ENCODE measurements around the gene NPAS2.

Gene NPAS2

DNA sequence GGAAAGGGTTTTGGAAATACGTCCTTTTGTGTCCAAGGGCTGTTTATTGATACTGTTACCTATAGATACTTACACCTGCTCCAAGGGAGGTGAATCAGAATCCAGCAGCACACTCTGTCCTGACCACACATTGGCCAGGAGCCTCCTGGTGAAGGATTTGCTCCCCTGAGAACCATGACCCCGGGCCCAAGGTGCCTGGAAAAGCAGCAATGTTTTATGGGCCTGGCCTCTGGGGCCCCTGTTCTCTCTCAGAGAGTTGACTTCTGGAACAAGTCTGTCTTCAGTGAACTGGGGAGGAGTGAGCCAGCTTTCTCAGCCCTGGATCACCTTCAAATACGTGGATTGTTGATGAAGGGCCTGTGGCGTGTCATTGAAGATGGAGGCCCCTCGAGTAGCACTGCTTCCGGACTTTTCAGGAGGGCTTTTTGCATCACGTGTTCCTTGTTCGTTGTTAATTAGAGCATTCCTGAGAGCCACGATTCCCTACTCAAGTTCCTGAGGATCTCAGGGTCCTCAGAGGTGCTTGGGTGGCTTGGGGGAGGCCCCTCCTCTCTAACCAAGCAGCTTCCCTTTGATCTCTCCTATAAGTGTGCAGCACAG is 103.6 kb downstream of the NPAS2 start:
- no peak for DNase-seq

DNA sequence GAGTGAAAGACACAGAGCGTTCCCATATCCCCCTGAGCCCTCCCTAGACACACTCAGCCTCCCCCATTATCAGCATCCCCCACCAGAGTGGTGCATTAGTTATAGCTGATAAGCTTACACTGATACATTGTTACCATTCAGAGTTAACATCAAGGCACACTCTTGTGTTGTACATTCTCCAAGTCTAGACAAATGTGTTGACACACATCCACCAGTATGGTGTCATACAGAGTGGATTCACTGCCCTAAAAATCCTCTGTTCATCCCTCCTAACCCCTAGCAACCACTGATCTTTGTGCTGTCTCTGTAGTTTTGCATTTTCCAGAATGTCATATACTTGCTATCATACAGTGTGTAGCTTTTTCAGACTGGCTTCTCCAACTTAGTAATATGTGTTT is 104.2 kb downstream of the NPAS2 start:
- DNase-seq = no peak

DNA sequence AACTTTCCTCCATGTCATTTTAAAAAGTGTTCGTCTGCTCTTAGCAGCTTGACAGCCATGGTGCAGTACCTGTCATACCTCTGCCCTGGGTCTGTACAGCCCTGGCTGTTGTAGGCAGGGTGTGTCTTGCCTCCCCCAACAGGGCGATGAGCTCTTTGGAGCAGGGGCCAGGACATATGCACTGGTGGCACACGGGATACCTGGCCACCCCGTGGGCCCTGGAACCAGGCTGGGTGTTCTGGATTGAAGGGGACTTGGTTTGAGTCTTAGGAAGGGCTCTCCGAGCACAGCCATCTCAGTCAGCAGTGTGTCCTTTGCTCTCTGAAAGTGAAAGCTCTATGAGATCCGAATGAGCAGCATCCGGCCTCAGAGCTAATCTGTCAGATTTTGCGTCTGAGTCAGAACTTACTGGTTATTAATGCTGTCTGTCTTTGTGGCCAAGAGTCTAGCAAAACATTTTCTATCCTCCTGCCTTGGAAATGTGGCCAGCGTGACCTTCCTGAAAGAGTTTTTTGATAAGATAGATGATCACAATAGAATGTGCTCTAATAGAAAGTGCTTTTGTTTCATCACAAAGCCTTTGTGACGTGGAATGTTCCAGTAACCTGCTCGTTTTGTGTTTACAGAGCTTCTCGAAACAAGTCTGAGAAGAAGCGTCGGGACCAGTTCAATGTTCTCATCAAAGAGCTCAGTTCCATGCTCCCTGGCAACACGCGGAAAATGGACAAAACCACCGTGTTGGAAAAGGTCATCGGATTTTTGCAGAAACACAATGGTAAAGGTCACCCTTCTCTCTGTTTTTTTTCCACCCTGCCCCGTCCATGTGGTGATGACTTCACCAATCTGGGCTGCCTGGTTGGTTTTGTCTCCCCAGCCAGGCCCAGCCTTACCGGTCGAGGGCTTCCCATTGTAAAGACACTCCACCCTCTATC is 104.8 kb downstream of the NPAS2 start:
- no peak for DNase-seq

DNA sequence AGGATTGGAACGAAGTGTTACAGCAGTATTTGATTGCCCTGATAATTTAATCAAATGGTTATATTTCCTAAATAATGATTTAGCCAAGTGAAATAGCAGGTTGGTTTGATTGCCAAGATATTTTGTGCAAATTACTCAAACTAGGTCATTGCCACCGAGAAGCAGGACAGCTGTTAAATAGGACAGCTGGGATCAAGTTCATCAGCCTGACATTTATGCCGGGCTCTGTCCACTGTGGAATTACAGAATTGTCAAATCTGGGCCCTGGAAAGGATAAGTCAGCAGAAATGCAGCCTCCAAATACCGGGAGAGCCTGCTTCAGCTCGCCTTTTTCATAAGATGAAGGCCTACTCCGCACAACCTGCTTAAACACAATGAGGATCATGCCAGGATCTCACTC is 108.3 kb downstream of the NPAS2 start:
- DNase-seq = no peak

DNA sequence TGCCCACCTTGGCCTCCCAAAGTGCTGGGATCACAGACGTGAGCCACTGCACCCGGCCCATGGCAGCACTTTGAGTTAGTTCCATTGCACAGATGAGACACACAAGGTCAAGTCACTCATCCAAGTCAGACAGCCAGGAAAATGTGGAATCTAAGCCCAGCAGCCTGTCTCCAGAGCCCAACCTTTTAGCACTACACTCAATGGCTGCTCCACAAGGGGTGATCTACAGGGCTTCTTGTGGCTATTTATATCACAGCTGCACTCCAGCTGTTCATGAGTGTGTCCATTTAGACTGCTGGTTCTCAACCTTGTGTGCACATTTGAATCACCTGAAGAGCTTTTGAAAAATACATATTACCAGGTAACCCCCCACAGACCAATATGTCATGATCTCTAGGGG is 109.2 kb downstream of the NPAS2 start:
- no peak for DNase-seq

DNA sequence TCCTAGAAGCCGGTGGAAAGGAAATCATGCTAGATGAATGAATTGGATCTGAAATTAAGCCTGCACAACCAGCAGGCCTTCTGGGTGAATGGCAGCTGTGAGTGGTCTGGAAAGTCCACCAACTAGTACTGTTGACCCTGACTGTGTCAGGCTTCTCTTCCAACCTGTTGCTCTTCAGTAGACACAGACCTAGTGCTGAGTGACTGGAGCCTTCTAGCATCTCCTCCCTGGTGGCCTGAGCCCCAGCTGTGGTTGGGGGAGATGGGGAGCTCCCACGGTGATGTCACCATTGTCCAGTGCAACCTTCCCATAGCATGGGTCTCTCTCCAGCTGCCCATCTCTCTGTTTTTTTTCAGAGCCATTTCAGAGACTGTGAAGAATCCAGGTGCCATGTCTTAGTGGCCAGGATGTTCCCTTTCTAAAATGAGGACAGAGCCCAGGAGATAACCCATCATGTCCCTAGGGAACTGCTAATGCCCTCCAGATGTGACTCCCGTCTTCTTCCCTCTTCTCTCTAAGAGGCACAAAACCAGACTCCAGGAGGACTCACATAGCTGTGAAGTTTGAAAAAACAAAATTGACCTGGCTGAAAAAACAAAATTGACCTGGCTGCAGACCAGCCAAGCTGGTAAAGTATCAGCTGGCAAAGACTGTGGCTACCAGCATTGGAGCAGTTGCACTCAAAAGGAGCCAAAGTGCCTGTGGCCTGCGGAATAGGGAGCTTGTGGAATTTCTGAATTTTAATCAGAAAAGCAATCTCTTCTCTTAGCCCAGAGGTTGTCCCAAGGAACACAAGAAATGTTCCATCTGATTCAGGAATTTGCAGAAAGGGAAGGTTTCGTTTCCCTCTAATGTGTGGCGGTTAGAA is 114.8 kb downstream of the NPAS2 start:
- DNase-seq = no peak

DNA sequence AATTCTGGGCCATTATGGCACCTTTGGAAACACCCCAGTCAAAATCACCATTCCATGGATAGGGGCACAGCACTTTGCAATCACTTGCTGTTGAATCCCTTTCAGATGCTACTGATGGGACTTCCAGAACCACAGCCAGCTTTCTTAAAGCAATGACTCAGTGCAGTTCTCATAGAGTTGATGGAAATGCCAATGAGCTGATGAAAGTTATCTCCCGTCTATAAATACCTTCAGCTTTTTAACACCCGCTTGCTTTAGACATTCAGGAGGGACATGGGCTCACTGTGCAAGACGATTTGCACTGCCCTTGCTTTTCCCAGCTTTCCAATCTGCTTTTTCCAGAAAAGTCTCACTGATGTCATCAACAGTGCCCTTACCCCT is 115.4 kb downstream of the NPAS2 start:
- DNase-seq = no peak

DNA sequence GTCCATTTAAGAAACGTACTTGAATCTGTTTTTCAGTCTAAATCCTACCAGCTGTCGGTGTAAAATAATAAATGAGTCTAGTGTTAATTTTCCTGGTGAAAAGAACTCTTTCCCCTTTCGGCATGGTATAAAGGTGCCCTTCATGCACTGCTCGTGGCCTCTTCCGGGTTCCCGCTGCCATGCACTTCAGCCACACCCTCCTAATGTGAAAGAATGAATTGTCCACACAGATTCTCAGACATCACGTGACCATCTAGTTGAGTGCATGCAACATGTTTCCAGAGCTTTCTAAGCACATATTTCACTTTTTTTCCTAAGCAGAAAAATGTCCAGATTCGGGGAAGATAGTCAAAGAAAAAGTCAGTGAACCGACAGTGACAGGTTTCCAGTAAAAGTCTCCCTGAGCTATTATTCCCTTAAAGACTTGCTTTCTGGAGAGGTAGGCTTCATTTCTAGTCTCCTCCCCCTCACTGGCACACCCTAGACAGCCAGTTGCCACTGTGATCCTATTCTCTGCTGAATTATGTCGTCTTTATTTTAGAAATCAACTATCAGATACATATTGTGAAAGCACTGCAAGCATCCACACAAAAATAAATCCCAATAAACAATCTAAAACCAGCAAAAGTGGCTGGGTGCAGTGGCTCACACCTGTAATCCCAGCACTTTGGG is 116.3 kb downstream of the NPAS2 start:
- DNase-seq = no peak

DNA sequence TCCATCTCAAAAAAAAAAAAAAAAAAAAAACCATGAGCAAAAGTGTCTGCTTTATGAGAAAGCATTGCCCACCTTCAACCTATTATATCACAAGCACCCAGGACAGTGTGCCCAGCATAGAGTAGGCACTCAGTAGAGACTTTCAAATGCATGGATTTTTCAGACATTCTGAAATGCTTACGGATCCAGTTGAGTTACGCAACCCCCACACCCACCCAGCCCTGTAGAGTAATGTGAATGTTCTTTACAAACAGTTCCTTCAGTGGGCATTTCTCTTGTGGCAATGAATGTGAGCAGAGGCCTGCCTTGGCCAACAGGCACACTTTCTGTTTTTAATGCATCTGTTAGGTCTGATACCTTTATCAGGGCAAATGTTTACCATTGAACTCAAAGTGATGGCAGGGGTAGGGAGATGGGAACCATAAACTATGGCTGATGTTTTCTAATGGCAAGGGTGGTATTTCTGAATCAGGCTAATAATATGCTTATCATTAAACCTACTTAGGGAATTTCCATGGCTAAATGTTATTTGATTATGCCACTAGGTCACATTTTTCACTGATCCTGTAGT is 117.1 kb downstream of the NPAS2 start:
- no peak for DNase-seq

DNA sequence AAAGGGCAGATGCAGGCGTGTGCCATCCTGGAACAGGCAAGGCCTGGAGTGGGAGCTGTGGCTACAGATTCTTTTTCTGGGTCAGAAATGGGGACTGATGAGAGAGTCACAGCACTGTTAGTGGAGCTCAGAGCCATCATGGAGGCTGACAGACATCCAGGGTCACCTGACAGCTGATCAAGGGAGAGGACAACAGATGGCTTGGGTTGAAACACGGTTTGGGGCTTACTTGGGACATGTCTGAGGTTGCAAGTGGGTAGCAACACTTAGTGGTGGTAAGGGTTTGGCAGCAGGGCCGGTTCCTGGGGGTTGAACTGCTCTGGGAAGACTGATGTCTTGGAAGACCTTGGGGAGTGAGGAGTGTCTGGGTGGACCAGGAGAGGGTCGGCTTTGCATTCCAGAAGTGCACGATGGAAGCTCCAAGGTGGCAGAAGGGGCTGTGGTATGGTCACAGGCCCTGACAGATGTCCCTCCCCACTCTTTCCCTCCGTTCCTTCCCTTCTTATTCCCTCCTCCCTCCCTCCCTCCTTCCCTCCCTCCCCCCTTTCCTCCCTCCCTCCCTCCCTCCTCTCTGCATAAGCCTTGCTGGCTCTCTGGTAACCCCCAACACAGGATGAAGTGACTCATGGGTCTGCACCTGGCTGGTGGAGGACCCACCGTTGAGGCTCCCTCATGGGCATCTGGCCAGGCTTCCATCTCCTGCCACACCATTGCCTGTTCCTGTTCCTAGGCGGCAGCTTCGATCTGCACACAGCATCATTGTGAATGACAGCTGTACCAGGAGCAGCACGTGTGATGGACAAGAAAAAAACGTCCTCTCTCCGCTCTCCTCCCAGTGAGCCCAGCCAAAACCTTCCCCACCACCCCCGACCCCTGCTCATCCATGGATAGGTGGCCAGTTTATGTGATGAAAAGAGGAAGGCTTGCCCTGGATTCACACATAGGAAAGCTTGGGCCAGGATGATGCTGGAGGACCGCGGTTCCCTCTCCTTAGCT is 118.4 kb downstream of the NPAS2 start:
- no peak for DNase-seq

DNA sequence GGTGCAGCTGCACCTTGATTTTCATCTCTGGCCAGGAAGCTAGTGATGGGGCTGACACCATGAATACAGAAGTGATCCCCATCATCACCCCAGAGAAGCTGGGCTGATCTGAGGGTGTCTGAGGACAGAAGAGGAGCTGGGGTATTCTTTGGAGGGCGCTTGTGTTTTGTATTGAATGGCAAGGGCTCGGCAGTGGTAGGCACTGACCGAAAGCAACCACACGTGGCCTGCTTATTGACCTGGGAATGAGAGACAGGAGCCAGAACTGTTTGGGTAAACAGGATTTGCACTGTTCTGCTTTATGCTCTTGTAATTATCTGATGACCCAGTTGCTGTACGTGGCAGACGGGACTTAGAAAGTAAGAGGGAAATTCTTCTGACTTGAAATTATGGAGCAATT is 119.5 kb downstream of the NPAS2 start:
- DNase-seq = no peak

DNA sequence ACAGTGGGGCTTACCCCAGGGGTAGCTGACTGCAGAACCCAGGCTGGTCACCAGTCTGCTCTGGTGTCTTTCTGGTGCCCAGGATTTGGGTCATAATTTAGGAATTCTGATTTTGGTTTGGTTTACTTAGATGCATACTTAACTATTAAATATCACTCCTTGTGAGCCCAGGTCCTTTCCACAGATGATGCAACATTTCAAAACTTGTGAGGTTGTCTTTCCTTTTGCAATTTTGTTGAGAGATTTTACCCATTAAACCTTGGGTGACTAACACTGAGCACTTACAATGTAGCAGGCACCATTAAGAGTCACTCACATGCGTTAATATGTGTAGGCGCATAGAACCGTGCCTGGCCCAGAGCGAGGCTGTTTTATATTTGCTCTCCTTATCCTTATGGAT is 120.3 kb downstream of the NPAS2 start:
- no peak for DNase-seq

DNA sequence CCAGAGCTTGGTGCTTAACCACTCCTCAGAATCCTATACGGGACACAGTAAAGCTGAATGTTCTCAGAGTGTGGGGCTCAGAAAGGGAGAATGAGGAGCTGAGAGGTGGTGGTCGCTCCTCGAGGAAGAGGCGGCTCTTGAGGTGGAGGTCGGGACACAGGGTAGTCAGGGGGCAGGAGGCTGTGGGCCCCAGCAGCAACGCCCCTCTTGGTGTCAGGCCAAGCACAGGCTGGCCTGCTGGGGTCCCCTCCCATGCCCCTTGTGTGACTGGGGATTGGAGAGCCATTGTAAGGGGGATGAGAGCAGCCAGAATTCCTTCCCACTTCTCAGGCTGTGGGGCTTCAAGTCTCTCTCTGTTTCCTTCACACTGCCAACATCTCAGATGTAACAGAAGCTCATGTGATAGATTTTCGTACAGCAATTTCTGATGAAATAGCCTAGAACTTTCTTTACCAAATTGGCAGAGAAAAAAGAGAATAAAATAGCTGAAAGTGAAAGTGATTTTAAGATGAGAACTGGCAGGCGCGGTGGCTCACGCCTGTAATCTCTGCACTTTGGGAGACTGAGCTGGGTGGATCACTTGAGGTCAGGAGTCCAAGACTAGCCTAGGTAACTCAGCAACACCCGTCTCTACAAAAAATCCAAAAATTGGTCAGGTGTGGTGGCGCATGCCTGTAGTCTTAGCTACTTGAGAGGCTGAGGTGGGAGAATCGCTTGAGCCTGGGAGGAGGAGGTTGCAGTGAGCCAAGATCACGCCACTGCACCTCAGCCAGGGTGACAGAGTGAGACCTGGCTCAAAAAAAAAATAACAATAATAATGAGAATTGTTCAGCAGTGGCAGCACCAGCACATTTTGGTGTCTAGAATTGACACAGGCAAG is 121.1 kb downstream of the NPAS2 start:
- DNase-seq = no peak

DNA sequence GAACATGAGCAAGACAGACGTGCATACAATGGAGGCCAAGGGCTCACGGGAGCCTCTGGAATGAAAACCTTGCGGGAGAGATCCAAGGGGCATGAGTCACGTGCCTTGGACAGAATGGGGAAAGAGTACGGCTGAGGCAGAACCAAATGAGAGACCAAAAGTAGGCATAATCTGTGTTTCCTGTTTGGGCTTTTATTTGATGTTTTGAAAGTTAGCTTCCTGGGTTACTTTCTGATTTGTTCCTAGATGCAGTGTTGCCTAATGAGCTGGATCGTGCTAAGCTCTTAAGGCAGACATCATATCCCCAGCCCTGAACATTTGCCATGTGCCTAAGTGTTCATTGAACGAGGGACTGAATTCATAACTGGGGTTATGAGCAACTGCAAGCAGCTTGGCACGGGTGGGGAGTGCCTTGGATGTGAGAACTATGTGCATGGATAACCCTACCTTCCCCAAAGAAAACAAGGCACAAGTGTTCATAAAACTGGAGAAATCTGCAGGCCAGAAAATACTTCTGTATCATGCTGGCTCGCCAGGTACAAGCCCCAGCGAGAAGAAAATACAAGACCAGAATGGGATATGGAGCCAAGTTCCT is 121.8 kb downstream of the NPAS2 start:
- no peak for DNase-seq

DNA sequence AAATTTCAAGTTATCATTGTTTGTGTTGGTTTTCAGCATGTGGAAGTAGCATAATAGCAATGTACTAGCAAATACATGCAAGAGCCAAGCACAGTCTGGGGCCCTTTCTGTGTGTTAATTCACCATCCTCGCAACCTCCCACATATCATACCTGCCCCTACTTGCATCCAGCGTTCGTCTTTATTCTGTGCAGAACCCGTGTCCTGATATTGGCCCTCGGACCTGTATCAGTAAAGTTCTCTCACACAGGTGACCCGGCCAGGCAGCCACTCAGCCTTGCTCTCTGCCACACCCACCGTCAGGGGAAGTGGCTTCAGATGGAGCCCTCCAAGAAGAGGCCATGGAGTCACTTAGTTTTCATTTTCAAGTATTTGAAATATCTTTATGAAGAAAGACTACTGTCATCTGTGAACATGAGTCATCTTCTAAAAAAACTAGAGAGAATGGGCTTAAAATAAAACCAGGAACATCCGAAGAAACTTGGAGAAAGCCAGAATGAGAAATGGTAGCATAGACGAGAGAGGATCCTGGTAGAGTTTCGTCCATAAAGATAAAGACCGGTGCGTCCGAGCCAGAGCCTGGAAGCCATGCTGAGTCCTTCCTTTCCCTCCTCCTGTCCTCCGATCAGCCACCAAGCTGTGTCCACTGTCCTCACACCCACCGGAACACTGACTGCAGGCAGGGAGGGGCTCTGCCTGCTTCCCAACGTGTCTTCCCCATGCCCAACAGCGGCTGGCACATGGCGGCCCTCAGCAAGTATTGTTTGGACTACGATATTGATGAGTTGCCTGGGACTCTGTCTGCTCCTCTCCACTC is 124.9 kb downstream of the NPAS2 start:
- DNase-seq = no peak

DNA sequence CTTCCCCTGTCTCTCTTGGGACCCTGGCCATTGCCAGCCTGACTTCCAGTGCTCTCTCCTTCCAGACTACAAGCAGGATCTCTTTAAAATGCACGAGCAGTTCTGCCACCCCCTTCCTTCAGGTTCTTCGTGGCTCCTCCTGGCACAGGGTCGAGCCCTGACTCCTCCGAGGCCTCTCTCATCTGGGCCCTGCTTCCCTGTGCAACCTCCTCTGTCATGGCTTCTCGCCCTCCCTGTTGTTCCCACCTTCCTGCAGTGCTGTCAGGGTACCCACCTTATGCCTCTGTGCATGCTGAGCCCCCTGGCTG is 125.4 kb downstream of the NPAS2 start:
- no peak for DNase-seq

DNA sequence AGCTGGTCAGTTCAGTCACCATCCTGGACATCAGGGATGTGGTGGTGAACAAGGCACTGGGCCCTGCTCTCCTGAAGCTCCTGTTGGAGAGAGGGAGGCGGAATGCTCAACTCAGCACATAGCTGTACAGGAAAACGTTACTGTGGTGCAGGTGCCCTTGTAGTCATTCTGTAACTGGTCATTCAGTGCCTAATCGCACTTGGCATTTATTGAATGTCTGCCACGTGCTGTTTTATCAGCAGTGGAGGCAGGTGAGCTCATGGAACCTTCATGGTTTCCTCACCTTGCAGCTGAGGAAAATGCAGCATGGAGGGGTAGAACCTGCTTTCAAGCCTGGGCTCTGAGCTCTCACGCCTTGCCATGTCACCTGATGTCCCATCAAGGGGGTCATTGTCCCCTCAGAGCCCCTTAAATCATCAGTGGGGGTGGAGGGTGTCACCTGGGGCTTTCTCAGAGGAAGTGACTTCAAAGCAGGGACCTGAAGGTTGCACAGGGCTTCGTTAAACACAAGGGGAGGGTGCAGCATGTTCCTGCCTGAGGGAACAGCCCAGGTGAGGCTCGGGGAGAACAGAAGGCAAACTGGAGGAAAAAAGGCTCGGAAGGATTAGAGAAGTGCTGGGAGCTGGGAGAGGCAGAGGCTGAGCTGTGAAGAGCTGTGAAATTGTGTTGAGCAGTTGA is 126.1 kb downstream of the NPAS2 start:
- DNase-seq = no peak

DNA sequence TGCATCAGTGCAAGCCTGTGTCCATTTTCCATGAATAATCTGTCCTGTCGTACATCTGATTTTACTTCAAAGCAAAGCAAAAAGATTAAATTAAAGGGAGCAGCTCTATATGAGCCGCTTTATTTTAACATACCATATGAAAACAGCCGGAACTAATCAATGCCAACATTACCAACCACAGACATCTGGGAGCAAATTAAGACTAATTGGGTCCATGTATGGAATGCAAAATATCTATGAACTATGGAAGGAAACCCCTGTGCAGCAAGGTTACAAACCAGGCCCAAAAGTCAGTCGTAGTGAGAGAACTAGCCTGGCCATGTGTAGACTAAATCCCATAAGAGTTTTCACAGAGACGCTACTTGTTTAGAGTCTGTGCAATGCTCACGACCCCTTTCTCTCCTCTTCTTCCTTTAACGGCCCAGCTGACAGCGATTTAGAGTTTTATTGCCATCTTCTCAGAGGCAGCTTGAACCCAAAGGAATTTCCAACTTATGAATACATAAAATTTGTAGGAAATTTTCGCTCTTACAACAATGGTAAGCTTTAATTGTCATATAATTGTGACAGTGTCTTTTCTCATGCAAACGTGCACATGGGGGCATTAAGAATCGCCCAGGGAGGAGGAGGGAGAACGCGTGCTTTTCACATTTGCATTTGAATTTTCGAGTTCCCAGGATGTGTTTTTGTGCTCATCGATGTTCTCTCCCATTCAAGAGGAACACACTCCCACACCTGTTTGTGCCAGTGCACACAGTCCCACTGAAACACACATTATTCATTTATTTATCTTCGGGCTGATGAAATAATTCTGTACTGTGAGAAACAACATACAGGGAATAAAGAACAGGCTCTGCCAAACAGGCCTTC is 129.2 kb downstream of the NPAS2 start:
- no peak for DNase-seq

Measured in SW 1271 (cell line).